ENCODE measurements around the gene CIAPIN1.

GRCh38 chr16:57411362-57411976 is 35.7 kb downstream of the CIAPIN1 start:
- TF ChIP-seq POLR2A (IDR thresholded peaks at IDR 0.05; ENCODE audit: low read length), result no peak
- no peak for TF ChIP-seq GATA1 (IDR thresholded peaks at IDR 0.05; ENCODE audit: low read depth, low read length)
